HCT116 (cell line): ENCODE results near the gene C2orf92.

Experiments used
- EZH2 ChIP-seq: fragments of 200-600 bp; sonication (generic); IDR thresholded peaks from 2 replicates; pipeline ENCODE4 v1.6.1; 2017; ENCODE audit warnings: antibody characterized with exemption, mixed run types
- POLR2A ChIP-seq: IDR thresholded peaks from 2 replicates; pipeline ENCODE4 v1.7.0; 2011; ENCODE audit warnings: borderline replicate concordance; ENCODE audit not compliant: insufficient read depth, insufficient read length; ENCODE audit errors: extremely low read depth
- POLR2AphosphoS5 ChIP-seq: IDR thresholded peaks from 2 replicates; pipeline ENCODE4 v1.6.1; 2011; ENCODE audit warnings: mild to moderate bottlenecking, low read depth, low read length, moderate library complexity
- SP1 ChIP-seq: IDR thresholded peaks from 2 replicates; pipeline ENCODE4 v1.6.1; 2012; ENCODE audit warnings: low read depth
- TF ChIP-seq, protein P1 (sequence below): IDR thresholded peaks from 2 replicates; pipeline ENCODE4 v1.6.1; 2012; ENCODE audit warnings: low read depth
- TF ChIP-seq, protein P2 (sequence below), 3 experiments: fragments of 200-600 bp in 1 of 3; sonication (generic) in 1 of 3; IDR thresholded peaks in 2 of 3; conservative IDR thresholded peaks in 1 of 3; 2 replicates each; pipeline ENCODE4 v1.5.1; 2012 to 2017; ENCODE audit warnings: low read depth in 2 of 3, low read length in 2 of 3, antibody characterized with exemption in 1 of 3, borderline replicate concordance in 1 of 3, control low read depth in 1 of 3, mild to moderate bottlenecking in 1 of 3, mixed read lengths in 1 of 3, mixed run types in 1 of 3, moderate library complexity in 1 of 3; ENCODE audit not compliant: insufficient read depth in 1 of 3

DNA sequence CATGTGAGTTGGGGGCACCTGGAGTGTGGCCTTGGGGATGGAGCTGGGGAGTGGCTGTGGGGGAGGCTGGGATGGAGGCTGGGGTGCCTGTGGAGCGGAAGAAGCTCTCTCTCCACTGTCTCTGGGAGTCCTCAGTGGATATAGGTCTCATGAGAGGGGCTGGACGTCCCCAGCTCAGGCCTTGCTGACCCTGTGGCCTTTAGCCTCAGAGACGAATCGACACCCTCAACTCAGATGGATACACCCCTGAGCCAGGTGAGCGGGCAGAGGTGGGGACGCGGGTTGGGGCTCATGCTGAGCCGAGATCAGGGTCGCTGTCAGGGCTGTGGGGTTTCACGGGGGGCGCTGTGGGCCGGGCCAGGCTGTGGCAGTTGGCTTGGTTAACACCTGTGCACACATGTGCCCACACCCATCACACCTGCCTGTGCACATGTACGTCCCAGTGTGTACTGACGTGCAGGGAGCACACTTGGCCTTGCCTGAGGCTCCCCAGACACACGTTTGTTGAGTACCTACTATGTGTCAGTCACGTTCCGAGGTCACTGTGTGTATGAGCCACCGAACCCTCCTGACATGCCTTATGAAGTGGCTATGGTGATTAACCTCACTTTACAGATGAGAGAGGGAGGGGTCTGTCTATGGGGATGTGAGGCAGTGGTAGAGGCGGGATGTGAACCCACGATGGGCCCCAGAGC is 64.0 kb downstream of the C2orf92 start:
- TF ChIP-seq, protein P1, sequence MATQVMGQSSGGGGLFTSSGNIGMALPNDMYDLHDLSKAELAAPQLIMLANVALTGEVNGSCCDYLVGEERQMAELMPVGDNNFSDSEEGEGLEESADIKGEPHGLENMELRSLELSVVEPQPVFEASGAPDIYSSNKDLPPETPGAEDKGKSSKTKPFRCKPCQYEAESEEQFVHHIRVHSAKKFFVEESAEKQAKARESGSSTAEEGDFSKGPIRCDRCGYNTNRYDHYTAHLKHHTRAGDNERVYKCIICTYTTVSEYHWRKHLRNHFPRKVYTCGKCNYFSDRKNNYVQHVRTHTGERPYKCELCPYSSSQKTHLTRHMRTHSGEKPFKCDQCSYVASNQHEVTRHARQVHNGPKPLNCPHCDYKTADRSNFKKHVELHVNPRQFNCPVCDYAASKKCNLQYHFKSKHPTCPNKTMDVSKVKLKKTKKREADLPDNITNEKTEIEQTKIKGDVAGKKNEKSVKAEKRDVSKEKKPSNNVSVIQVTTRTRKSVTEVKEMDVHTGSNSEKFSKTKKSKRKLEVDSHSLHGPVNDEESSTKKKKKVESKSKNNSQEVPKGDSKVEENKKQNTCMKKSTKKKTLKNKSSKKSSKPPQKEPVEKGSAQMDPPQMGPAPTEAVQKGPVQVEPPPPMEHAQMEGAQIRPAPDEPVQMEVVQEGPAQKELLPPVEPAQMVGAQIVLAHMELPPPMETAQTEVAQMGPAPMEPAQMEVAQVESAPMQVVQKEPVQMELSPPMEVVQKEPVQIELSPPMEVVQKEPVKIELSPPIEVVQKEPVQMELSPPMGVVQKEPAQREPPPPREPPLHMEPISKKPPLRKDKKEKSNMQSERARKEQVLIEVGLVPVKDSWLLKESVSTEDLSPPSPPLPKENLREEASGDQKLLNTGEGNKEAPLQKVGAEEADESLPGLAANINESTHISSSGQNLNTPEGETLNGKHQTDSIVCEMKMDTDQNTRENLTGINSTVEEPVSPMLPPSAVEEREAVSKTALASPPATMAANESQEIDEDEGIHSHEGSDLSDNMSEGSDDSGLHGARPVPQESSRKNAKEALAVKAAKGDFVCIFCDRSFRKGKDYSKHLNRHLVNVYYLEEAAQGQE: no peak
- no peak for TF ChIP-seq EZH2
- TF ChIP-seq, protein P2, sequence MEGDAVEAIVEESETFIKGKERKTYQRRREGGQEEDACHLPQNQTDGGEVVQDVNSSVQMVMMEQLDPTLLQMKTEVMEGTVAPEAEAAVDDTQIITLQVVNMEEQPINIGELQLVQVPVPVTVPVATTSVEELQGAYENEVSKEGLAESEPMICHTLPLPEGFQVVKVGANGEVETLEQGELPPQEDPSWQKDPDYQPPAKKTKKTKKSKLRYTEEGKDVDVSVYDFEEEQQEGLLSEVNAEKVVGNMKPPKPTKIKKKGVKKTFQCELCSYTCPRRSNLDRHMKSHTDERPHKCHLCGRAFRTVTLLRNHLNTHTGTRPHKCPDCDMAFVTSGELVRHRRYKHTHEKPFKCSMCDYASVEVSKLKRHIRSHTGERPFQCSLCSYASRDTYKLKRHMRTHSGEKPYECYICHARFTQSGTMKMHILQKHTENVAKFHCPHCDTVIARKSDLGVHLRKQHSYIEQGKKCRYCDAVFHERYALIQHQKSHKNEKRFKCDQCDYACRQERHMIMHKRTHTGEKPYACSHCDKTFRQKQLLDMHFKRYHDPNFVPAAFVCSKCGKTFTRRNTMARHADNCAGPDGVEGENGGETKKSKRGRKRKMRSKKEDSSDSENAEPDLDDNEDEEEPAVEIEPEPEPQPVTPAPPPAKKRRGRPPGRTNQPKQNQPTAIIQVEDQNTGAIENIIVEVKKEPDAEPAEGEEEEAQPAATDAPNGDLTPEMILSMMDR (IDR thresholded peaks at IDR 0.05 in 2 of 3, conservative IDR thresholded peaks at IDR 0.05 in 1 of 3; ENCODE audit: borderline replicate concordance in 1 of 3, insufficient read depth in 1 of 3, low read depth in 2 of 3, low read length in 2 of 3): no peak
- no peak for TF ChIP-seq POLR2AphosphoS5
- no peak for TF ChIP-seq SP1
- no peak for TF ChIP-seq POLR2A
